Keratinocyte (primary cell): ENCODE results near the gene CNTNAP5. TPM values are rescaled to one million over a fixed set of nuclear protein-coding genes. Genes with fewer than 3 reads are reported as not detected.

Source experiments
- DNase-seq: peaks from one replicate; pipeline ENCODE4 v3.0.0-alpha.2; 2011; ENCODE audit warnings: low read depth, missing footprints, low spot score
- FAIRE-seq: peaks from 2 replicates; lab custom pipeline; 2011; peaks lifted over from hg19 to GRCh38; lab: Jason Lieb, UNC
- H2AFZ ChIP-seq: 2 replicates; pipeline ENCODE4 v1.6.0; 2012; ENCODE audit warnings: low read length, control low read depth, inconsistent platforms; ENCODE audit not compliant: control insufficient read depth
- H3K27ac ChIP-seq: 2 replicates; pipeline ENCODE4 v1.5.1; 2011; ENCODE audit warnings: low read length; ENCODE audit not compliant: control insufficient read depth, insufficient read depth
- H3K27me3 ChIP-seq: 3 replicates; pipeline ENCODE4 v1.6.0; 2011; ENCODE audit warnings: low read length; ENCODE audit not compliant: control insufficient read depth, insufficient read depth; ENCODE audit errors: extremely low read depth
- H3K36me3 ChIP-seq, 2 experiments: 2 replicates in 1 of 2; 3 replicates in 1 of 2; pipeline ENCODE4 v1.5.1; 2011; ENCODE audit warnings: low read length in 2 of 2, mild to moderate bottlenecking in 1 of 2; ENCODE audit not compliant: control insufficient read depth in 2 of 2, insufficient read depth in 2 of 2; ENCODE audit errors: extremely low read depth in 1 of 2
- H3K4me1 ChIP-seq: 3 replicates; pipeline ENCODE4 v1.5.1; 2011; ENCODE audit warnings: low read length; ENCODE audit not compliant: control insufficient read depth, insufficient read depth; ENCODE audit errors: extremely low read depth
- H3K4me2 ChIP-seq: 3 replicates; pipeline ENCODE4 v1.6.0; 2011; ENCODE audit warnings: low read depth, low read length; ENCODE audit not compliant: control insufficient read depth, insufficient read depth; ENCODE audit errors: extremely low read depth
- H3K4me3 ChIP-seq, 3 experiments: fragments of 200-600 bp in 1 of 3; sonication (generic) in 1 of 3; 2 replicates in 2 of 3; 3 replicates in 1 of 3; pipeline ENCODE4 v1.5.1; 2011 to 2016; ENCODE audit warnings: low read length in 3 of 3, mild to moderate bottlenecking in 3 of 3, control low read depth in 2 of 3, inconsistent platforms in 1 of 3, low read depth in 1 of 3, mixed read lengths in 1 of 3, mixed run types in 1 of 3, moderate library complexity in 1 of 3; ENCODE audit not compliant: control insufficient read depth in 2 of 3, insufficient read depth in 2 of 3; ENCODE audit errors: extremely low read depth in 1 of 3
- H3K79me2 ChIP-seq: 2 replicates; pipeline ENCODE4 v1.6.0; 2012; ENCODE audit warnings: low read length; ENCODE audit not compliant: control insufficient read depth, insufficient read depth
- H3K9ac ChIP-seq: 3 replicates; pipeline ENCODE4 v1.6.0; 2011; ENCODE audit warnings: low read length; ENCODE audit not compliant: control insufficient read depth, insufficient read depth; ENCODE audit errors: extremely low read depth
- H3K9me1 ChIP-seq: 3 replicates; pipeline ENCODE4 v1.6.0; 2011; ENCODE audit warnings: low read length; ENCODE audit not compliant: control insufficient read depth, insufficient read depth; ENCODE audit errors: extremely low read depth
- H3K9me3 ChIP-seq: 2 replicates; pipeline ENCODE4 v1.5.1; 2012; ENCODE audit warnings: low read depth, low read length; ENCODE audit not compliant: control insufficient read depth
- H4K20me1 ChIP-seq: 3 replicates; pipeline ENCODE4 v1.6.0; 2011; ENCODE audit warnings: low read length; ENCODE audit not compliant: control insufficient read depth, insufficient read depth; ENCODE audit errors: extremely low read depth
- EZH2 ChIP-seq: IDR thresholded peaks from one replicate; pipeline ENCODE4 v1.6.1; 2012; ENCODE audit warnings: inconsistent platforms, mild to moderate bottlenecking, low read length, moderate library complexity
- dilution Hi-C: fragments of 300-500 bp; cut with MboI; formaldehyde crosslinking; loops from one replicate; pipeline ENCODE4 v1.7.0; 2020; ENCODE audit warnings: low sequenced_read_pairs; ENCODE audit not compliant: extremely low pct_ligation_motif_present
- polyA plus RNA-seq, 5 experiments: library from polyadenylated mRNA; depleted of rRNA in 3 of 5; stranded (reverse) in 3 of 5; stranded (forward) in 1 of 5; unstranded in 1 of 5; fragments of >200 nt; gene quantifications; 1 replicate in 1 of 5; 2 replicates in 3 of 5; 3 replicates in 1 of 5; pipeline versions ENCODE4 v1.2.1 to v1.2.3, GENCODE V29; 2011 to 2012; ENCODE audit warnings: missing spikeins in 2 of 5, low read depth in 1 of 5, low replicate concordance in 1 of 5
- TF ChIP-seq, protein P1 (sequence below), 3 experiments: IDR thresholded peaks in 1 of 3; conservative IDR thresholded peaks in 1 of 3; optimal IDR thresholded peaks in 1 of 3; 2 replicates in 2 of 3; 3 replicates in 1 of 3; pipeline versions ENCODE3 to v1.5.1; 2011; ENCODE audit warnings: low read length in 3 of 3, mild to moderate bottlenecking in 3 of 3, moderate library complexity in 2 of 3, control low read depth in 1 of 3, inconsistent platforms in 1 of 3; ENCODE audit not compliant: insufficient read depth in 2 of 3; ENCODE audit errors: extremely low read depth in 1 of 3

The CNTNAP5 gene
- polyA plus RNA-seq, 1 donor (not counting 4 experiments of a cell fraction or from before 2014, with no cell fraction given), result not detected

DNA sequence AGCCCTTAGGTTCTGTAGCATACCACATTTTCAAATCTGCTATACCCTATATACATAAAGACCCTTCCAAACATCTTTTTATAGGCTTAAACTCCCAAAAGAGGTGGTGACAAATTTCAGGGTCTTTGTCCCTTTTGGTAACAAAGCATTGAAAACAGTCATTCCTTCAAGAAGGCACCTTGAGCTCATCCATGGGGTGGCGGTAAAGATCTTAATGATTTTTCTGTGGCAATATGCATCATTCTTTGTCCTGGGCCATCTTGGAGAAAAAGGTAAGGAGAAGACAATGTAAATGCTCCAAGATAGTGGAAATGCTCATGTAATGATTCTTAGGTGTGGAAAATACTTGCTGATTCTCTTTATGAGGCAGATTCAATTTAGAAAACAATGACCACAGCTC, 890.5 kb downstream of the CNTNAP5 start:
- Histone ChIP-seq H3K36me3 (no peaks in the 10 kb centered on the region), H3K9me3 (peaks cover 2% of the 10 kb centered on the region), H3K9me1 (no peaks in the 10 kb centered on the region), H3K79me2 (no peaks in the 10 kb centered on the region), H3K4me2 (no peak overlapping the region), H3K4me1 (no peaks in the 10 kb centered on the region), H3K4me3 (no peak overlapping the region), H3K27me3 (no peaks in the 10 kb centered on the region), H2AFZ (no peak overlapping the region), H4K20me1 (no peaks in the 10 kb centered on the region), H3K27ac (no peak overlapping the region), H3K9ac (no peak overlapping the region)
- dilution Hi-C loops, result loop anchor here (5.0 kb wide), 1 partner anchor 47 kb away; no protein-coding TSS in a partner anchor
- FAIRE-seq, result no peak
- DNase-seq, result no peak
- TF ChIP-seq, protein P1, sequence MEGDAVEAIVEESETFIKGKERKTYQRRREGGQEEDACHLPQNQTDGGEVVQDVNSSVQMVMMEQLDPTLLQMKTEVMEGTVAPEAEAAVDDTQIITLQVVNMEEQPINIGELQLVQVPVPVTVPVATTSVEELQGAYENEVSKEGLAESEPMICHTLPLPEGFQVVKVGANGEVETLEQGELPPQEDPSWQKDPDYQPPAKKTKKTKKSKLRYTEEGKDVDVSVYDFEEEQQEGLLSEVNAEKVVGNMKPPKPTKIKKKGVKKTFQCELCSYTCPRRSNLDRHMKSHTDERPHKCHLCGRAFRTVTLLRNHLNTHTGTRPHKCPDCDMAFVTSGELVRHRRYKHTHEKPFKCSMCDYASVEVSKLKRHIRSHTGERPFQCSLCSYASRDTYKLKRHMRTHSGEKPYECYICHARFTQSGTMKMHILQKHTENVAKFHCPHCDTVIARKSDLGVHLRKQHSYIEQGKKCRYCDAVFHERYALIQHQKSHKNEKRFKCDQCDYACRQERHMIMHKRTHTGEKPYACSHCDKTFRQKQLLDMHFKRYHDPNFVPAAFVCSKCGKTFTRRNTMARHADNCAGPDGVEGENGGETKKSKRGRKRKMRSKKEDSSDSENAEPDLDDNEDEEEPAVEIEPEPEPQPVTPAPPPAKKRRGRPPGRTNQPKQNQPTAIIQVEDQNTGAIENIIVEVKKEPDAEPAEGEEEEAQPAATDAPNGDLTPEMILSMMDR (optimal IDR thresholded peaks at IDR 0.05 in 1 of 3, IDR thresholded peaks at IDR 0.05 in 1 of 3, conservative IDR thresholded peaks at IDR 0.05 in 1 of 3; ENCODE audit: extremely low read depth in 1 of 3, insufficient read depth in 2 of 3, low read length in 3 of 3), result no peak
- no peak for TF ChIP-seq EZH2

GRCh38 chr2:124919296-124919695, 894.2 kb downstream of the CNTNAP5 start:
- no peaks in the 10 kb centered on the region for H4K20me1 ChIP-seq
- DNase-seq (no peak), FAIRE-seq (no peak)
- no peak overlapping the region for H3K27ac ChIP-seq
- H2AFZ ChIP-seq, result no peak overlapping the region
- peaks cover 2% of the 10 kb centered on the region for H3K9me3 ChIP-seq
- H3K4me3 ChIP-seq, result no peak overlapping the region
- H3K36me3 ChIP-seq, result no peaks in the 10 kb centered on the region
- no peaks in the 10 kb centered on the region for H3K4me1 ChIP-seq
- H3K4me2 ChIP-seq, result no peak overlapping the region
- no peak overlapping the region for H3K9ac ChIP-seq
- dilution Hi-C loops, result loop anchor here (5.0 kb wide), 1 partner anchor 43 kb away; no protein-coding TSS in a partner anchor
- H3K79me2 ChIP-seq, result no peaks in the 10 kb centered on the region
- TF ChIP-seq EZH2, result no peak
- TF ChIP-seq, protein P1 (optimal IDR thresholded peaks at IDR 0.05 in 1 of 3, IDR thresholded peaks at IDR 0.05 in 1 of 3, conservative IDR thresholded peaks at IDR 0.05 in 1 of 3; ENCODE audit: extremely low read depth in 1 of 3, insufficient read depth in 2 of 3, low read length in 3 of 3), result no peak
- H3K27me3 ChIP-seq, result no peaks in the 10 kb centered on the region
- H3K9me1 ChIP-seq, result no peaks in the 10 kb centered on the region
